ENCODE measurements around the gene KRT1. TPM values are rescaled to one million over a fixed set of nuclear protein-coding genes. Genes with fewer than 3 reads are reported as not detected.

Gene KRT1
- total RNA-seq, 2 experiments from 2014 or later: not detected

- DNase-seq (ENCODE audit: low spot score): no peak
- Histone ChIP-seq H3K79me2 (ENCODE audit: insufficient read depth, low read depth, low read length) (no peaks in the 10 kb centered on the region), H3K9me2 (ENCODE audit: insufficient read depth, low read length) (no peaks in the 10 kb centered on the region), H3K36me3 (ENCODE audit: insufficient read depth, low read length) (no peaks in the 10 kb centered on the region), H3K4me1 (ENCODE audit: insufficient read depth, low read length, poor library complexity, severe bottlenecking) (no peaks in the 10 kb centered on the region), H2AFZ (ENCODE audit: low read length) (no peak overlapping the region), H4K20me1 (ENCODE audit: insufficient read depth, low read length) (no peaks in the 10 kb centered on the region), H3K4me2 (ENCODE audit: low read length) (no peak overlapping the region), H3K4me3 (ENCODE audit: low read depth, low read length, poor library complexity, severe bottlenecking) (no peak overlapping the region), H3K9me3 (ENCODE audit: low read length) (no peaks in the 10 kb centered on the region), H3K27ac (ENCODE audit: low read depth, low read length, poor library complexity, severe bottlenecking) (no peak overlapping the region)
- BruUV-seq (replicated peaks): no TSS peak
- TF ChIP-seq CTCF (conservative IDR thresholded peaks at IDR 0.05; ENCODE audit: low read length) (no peak), EZH2phosphoT487 (IDR thresholded peaks at IDR 0.05; ENCODE audit: borderline replicate concordance, low read depth, low read length) (no peak)
- CTCF ChIA-PET (ENCODE audit: unreplicated experiment): no interaction called here
- intact Hi-C loops (cut with micrococcal nuclease; ENCODE audit: unreplicated experiment): no loop called here
- POLR2A ChIA-PET: no interaction called here
These were observed 31.1 kb downstream of the KRT1 start for GRCh38 chr12:52649066-52649465.

- H3K9me2 ChIP-seq (ENCODE audit: insufficient read depth, low read length): no peaks in the 10 kb centered on the region
- no peaks in the 10 kb centered on the region for H3K36me3 ChIP-seq (ENCODE audit: insufficient read depth, low read length)
- H3K9me3 ChIP-seq (ENCODE audit: low read length): no peaks in the 10 kb centered on the region
- no TSS peak for BruUV-seq (replicated peaks)
- no peaks in the 10 kb centered on the region for H3K79me2 ChIP-seq (ENCODE audit: insufficient read depth, low read depth, low read length)
- no peak overlapping the region for H3K4me3 ChIP-seq (ENCODE audit: low read depth, low read length, poor library complexity, severe bottlenecking)
- no peak overlapping the region for H2AFZ ChIP-seq (ENCODE audit: low read length)
- no peak overlapping the region for H3K27ac ChIP-seq (ENCODE audit: low read depth, low read length, poor library complexity, severe bottlenecking)
- intact Hi-C loops (cut with micrococcal nuclease; ENCODE audit: unreplicated experiment): no loop called here
- TF ChIP-seq EZH2phosphoT487 (IDR thresholded peaks at IDR 0.05; ENCODE audit: borderline replicate concordance, low read depth, low read length): no peak
- no peak for TF ChIP-seq CTCF (conservative IDR thresholded peaks at IDR 0.05; ENCODE audit: low read length)
- H3K4me1 ChIP-seq (ENCODE audit: insufficient read depth, low read length, poor library complexity, severe bottlenecking): no peaks in the 10 kb centered on the region
- no peak for DNase-seq (ENCODE audit: low spot score)
- no peak overlapping the region for H3K4me2 ChIP-seq (ENCODE audit: low read length)
- ChIA-PET POLR2A (no interaction called here), CTCF (ENCODE audit: unreplicated experiment) (no interaction called here)
- H4K20me1 ChIP-seq (ENCODE audit: insufficient read depth, low read length): no peaks in the 10 kb centered on the region
These were observed 32.1 kb downstream of the KRT1 start for GRCh38 chr12:52648012-52648550.

- Histone ChIP-seq H3K4me3 (ENCODE audit: low read depth, low read length, poor library complexity, severe bottlenecking) (no peak overlapping the region), H3K79me2 (ENCODE audit: insufficient read depth, low read depth, low read length) (no peaks in the 10 kb centered on the region), H3K9me3 (ENCODE audit: low read length) (no peaks in the 10 kb centered on the region), H3K27ac (ENCODE audit: low read depth, low read length, poor library complexity, severe bottlenecking) (no peak overlapping the region), H3K9me2 (ENCODE audit: insufficient read depth, low read length) (no peaks in the 10 kb centered on the region), H4K20me1 (ENCODE audit: insufficient read depth, low read length) (no peaks in the 10 kb centered on the region), H3K4me1 (ENCODE audit: insufficient read depth, low read length, poor library complexity, severe bottlenecking) (no peaks in the 10 kb centered on the region), H2AFZ (ENCODE audit: low read length) (no peak overlapping the region), H3K36me3 (ENCODE audit: insufficient read depth, low read length) (no peaks in the 10 kb centered on the region), H3K4me2 (ENCODE audit: low read length) (no peak overlapping the region)
- no peak for DNase-seq (ENCODE audit: low spot score)
- ChIA-PET CTCF (ENCODE audit: unreplicated experiment) (no interaction called here), POLR2A (interaction anchor here (0.5 kb wide), 1 partner anchor 1428 kb away, joined by 5 read pairs; no protein-coding TSS in a partner anchor)
- BruUV-seq (replicated peaks): no TSS peak
- TF ChIP-seq CTCF (conservative IDR thresholded peaks at IDR 0.05; ENCODE audit: low read length): no peak
- no peak for TF ChIP-seq EZH2phosphoT487 (IDR thresholded peaks at IDR 0.05; ENCODE audit: borderline replicate concordance, low read depth, low read length)
- intact Hi-C loops (cut with micrococcal nuclease; ENCODE audit: unreplicated experiment): no loop called here
These were observed 32.6 kb downstream of the KRT1 start for GRCh38 chr12:52647601-52648000.

Measured in OCI-LY7 (cell line).